ENCODE results near the gene GNB4.
A peak's percentile ranks its signal among the peaks of the same experiment; 100 is the strongest.

GNB4 gene

GRCh38 chr3:179355996-179356395 is 95.3 kb downstream of the GNB4 start:
- no peak overlapping the region for H3K9ac ChIP-seq (ENCODE audit: low read length)
- peaks cover 67% of the 10 kb centered on the region for H3K36me3 ChIP-seq (ENCODE audit: insufficient read depth, low read length)
- no peaks in the 10 kb centered on the region for H3K9me3 ChIP-seq (ENCODE audit: low read length)
- no peak overlapping the region for H3K27ac ChIP-seq (ENCODE audit: low read depth, low read length)
- no peak overlapping the region for H3K4me3 ChIP-seq (ENCODE audit: low read depth in 1 of 2, low read length in 2 of 2)
- no peaks in the 10 kb centered on the region for H3K27me3 ChIP-seq (ENCODE audit: control insufficient read depth in 1 of 2, insufficient read depth in 2 of 2, low read length in 2 of 2)
- H3K4me1 ChIP-seq (ENCODE audit: insufficient read depth, low read length), result no peaks in the 10 kb centered on the region

GRCh38 chr3:179348325-179349013 is 102.8 kb downstream of the GNB4 start:
- Histone ChIP-seq H3K4me1 (ENCODE audit: insufficient read depth, low read length) (peaks cover 5% of the 10 kb centered on the region), H3K9ac (ENCODE audit: low read length) (peak overlapping the region; percentile 17), H3K27me3 (ENCODE audit: control insufficient read depth in 1 of 2, insufficient read depth in 2 of 2, low read length in 2 of 2) (no peaks in the 10 kb centered on the region), H3K27ac (ENCODE audit: low read depth, low read length) (peak overlapping the region; percentile 82), H3K36me3 (ENCODE audit: insufficient read depth, low read length) (peaks cover 20% of the 10 kb centered on the region), H3K9me3 (ENCODE audit: low read length) (no peaks in the 10 kb centered on the region), H3K4me3 (ENCODE audit: low read depth in 1 of 2, low read length in 2 of 2) (peak overlapping the region; percentile 80 to 94)

- Histone ChIP-seq H3K9me3 (ENCODE audit: low read length) (no peaks in the 10 kb centered on the region), H3K9ac (ENCODE audit: low read length) (peak within 1 kb of the TSS; percentile 17), H3K4me1 (ENCODE audit: insufficient read depth, low read length) (peaks cover 5% of the 10 kb centered on the region), H3K36me3 (ENCODE audit: insufficient read depth, low read length) (peaks cover 16% of the 10 kb centered on the region), H3K4me3 (ENCODE audit: low read depth in 1 of 2, low read length in 2 of 2) (peak within 1 kb of the TSS; percentile 80 to 94), H3K27me3 (ENCODE audit: control insufficient read depth in 1 of 2, insufficient read depth in 2 of 2, low read length in 2 of 2) (no peaks in the 10 kb centered on the region), H3K27ac (ENCODE audit: low read depth, low read length) (peak within 1 kb of the TSS; percentile 82)
These were observed 103.7 kb downstream of the GNB4 start, which contains the start of gene MFN1 for GRCh38 chr3:179347345-179348194. Gene MFN1, plus strand, starts transcription at chr3:179347709. Its CDS starts 1,143 bp downstream, at chr3:179348852.
